Hematopoietic multipotent progenitor cell treated with erythropoietin and hydrocortisone succinate and interleukin-3 and kit ligand, for 17 days (in vitro differentiated cells): ENCODE data around the gene KRTAP4-9.
"Not testable (repeated sequence)": the region's sequence is repeated elsewhere in the genome, so short reads cannot be mapped to it uniquely, and the experiment has no call there.

Experiments
- DNase-seq: peaks from one replicate; pipeline ENCODE4 v3.0.0-alpha.2; 2015; ENCODE audit warnings: low spot score

Gene KRTAP4-9

GRCh38 chr17:41131979-41132378 lies 26.8 kb downstream of the KRTAP4-9 start:
- DNase-seq: no peak

- DNase-seq: no peak
Observed at GRCh38 chr17:41133880-41134735, 28.9 kb downstream of the KRTAP4-9 start.

- not testable (repeated sequence) for DNase-seq
Observed at GRCh38 chr17:41139865-41140264, 34.7 kb downstream of the KRTAP4-9 start.

GRCh38 chr17:41140360-41141131 lies 35.4 kb downstream of the KRTAP4-9 start, which contains the start of gene KRTAP4-6:
KRTAP4-6 (minus strand) TSS chr17:41140544; CDS start chr17:41140487, 57 bp downstream.
- DNase-seq: no peak

- no peak for DNase-seq
Observed at GRCh38 chr17:41141361-41141760, 36.2 kb downstream of the KRTAP4-9 start.

GRCh38 chr17:41144846-41145245 lies 39.7 kb downstream of the KRTAP4-9 start:
- DNase-seq: no peak

- DNase-seq: no peak
Observed at GRCh38 chr17:41145261-41145660, 40.1 kb downstream of the KRTAP4-9 start.

GRCh38 chr17:41147531-41148204 lies 42.5 kb downstream of the KRTAP4-9 start:
- no peak for DNase-seq

- not testable (repeated sequence) for DNase-seq
Observed at GRCh38 chr17:41148971-41149651, 43.9 kb downstream of the KRTAP4-9 start.

- DNase-seq: no peak
Observed at GRCh38 chr17:41149652-41149985, 44.4 kb downstream of the KRTAP4-9 start, which contains the start of gene KRTAP4-5. KRTAP4-5 (minus strand) TSS chr17:41149825; CDS start chr17:41149767, 58 bp downstream.

GRCh38 chr17:41150026-41150425 lies 44.8 kb downstream of the KRTAP4-9 start:
- no peak for DNase-seq

GRCh38 chr17:41151525-41151924 lies 46.3 kb downstream of the KRTAP4-9 start:
- no peak for DNase-seq

GRCh38 chr17:41153856-41154255 lies 48.7 kb downstream of the KRTAP4-9 start:
- DNase-seq: no peak
